Loucy (cell line): ENCODE measurements around the gene EDAR.
A peak's percentile ranks its signal among the peaks of the same experiment; 100 is the strongest.

Source experiments
- H2AFZ ChIP-seq: fragments of 200-600 bp; sonication (generic); 2 replicates; pipeline ENCODE4 v1.6.0; 2016; ENCODE audit warnings: antibody characterized with exemption, mild to moderate bottlenecking, low read length, moderate library complexity
- H3F3A ChIP-seq: fragments of 200-600 bp; 2 replicates; pipeline ENCODE4 v1.6.0; 2016; ENCODE audit warnings: antibody characterized with exemption, low read depth, mild to moderate bottlenecking
- H3K27me3 ChIP-seq: fragments of 200-600 bp; sonication (generic); 2 replicates; pipeline ENCODE4 v1.6.1; 2014; ENCODE audit warnings: low read length, mild to moderate bottlenecking; ENCODE audit not compliant: insufficient read depth, poor library complexity, severe bottlenecking
- H3K36me3 ChIP-seq: fragments of 200-600 bp; sonication (generic); 2 replicates; pipeline ENCODE4 v1.6.1; 2016; ENCODE audit warnings: low read length; ENCODE audit not compliant: insufficient read depth
- H3K4me1 ChIP-seq: fragments of 200-600 bp; sonication (generic); 2 replicates; pipeline ENCODE4 v1.5.1; 2014; ENCODE audit warnings: low read length, mild to moderate bottlenecking; ENCODE audit not compliant: insufficient read depth, poor library complexity, severe bottlenecking
- H3K4me2 ChIP-seq: fragments of 200-600 bp; sonication (generic); 2 replicates; pipeline ENCODE4 v1.6.0; 2014; ENCODE audit warnings: antibody characterized with exemption, low read length, low read depth, mild to moderate bottlenecking; ENCODE audit not compliant: poor library complexity, severe bottlenecking
- H3K4me3 ChIP-seq: fragments of 200-600 bp; sonication (generic); 2 replicates; pipeline ENCODE4 v1.5.1; 2014; ENCODE audit warnings: low read length, mild to moderate bottlenecking, mixed read lengths; ENCODE audit not compliant: poor library complexity, severe bottlenecking
- H3K79me2 ChIP-seq: fragments of 200-600 bp; sonication (generic); 2 replicates; pipeline ENCODE4 v1.6.1; 2014; ENCODE audit warnings: low read length; ENCODE audit not compliant: insufficient read depth
- H3K9ac ChIP-seq: fragments of 200-600 bp; sonication (generic); 2 replicates; pipeline ENCODE4 v1.6.0; 2014; ENCODE audit warnings: mild to moderate bottlenecking, low read depth, low read length, moderate library complexity; ENCODE audit not compliant: poor library complexity, severe bottlenecking
- H3K9me2 ChIP-seq: fragments of 200-600 bp; sonication (generic); replicated peaks from 2 replicates; pipeline ENCODE4 v1.6.1; 2016; ENCODE audit warnings: low read depth, low read length, mixed read lengths
- H3K9me3 ChIP-seq: fragments of 200-600 bp; sonication (generic); 2 replicates; pipeline ENCODE4 v1.6.1; 2014; ENCODE audit warnings: mild to moderate bottlenecking, antibody characterized with exemption, low read length, low read depth; ENCODE audit not compliant: insufficient read depth
- H4K20me1 ChIP-seq: fragments of 200-600 bp; sonication (generic); 2 replicates; pipeline ENCODE4 v1.6.0; 2014; ENCODE audit warnings: antibody characterized with exemption, low read length, mild to moderate bottlenecking; ENCODE audit not compliant: insufficient read depth, poor library complexity, severe bottlenecking
- EZH2phosphoT487 ChIP-seq: fragments of 200-600 bp; IDR thresholded peaks from 2 replicates; pipeline ENCODE4 v1.6.1; 2018; ENCODE audit warnings: antibody characterized with exemption, mild to moderate bottlenecking, moderate library complexity, borderline replicate concordance
- TF ChIP-seq, protein P1 (sequence below): fragments of 200-600 bp; sonication (generic); conservative IDR thresholded peaks from 2 replicates; pipeline ENCODE4 v1.5.1; 2014; ENCODE audit warnings: mild to moderate bottlenecking, antibody characterized with exemption, low read length

The EDAR gene

DNA sequence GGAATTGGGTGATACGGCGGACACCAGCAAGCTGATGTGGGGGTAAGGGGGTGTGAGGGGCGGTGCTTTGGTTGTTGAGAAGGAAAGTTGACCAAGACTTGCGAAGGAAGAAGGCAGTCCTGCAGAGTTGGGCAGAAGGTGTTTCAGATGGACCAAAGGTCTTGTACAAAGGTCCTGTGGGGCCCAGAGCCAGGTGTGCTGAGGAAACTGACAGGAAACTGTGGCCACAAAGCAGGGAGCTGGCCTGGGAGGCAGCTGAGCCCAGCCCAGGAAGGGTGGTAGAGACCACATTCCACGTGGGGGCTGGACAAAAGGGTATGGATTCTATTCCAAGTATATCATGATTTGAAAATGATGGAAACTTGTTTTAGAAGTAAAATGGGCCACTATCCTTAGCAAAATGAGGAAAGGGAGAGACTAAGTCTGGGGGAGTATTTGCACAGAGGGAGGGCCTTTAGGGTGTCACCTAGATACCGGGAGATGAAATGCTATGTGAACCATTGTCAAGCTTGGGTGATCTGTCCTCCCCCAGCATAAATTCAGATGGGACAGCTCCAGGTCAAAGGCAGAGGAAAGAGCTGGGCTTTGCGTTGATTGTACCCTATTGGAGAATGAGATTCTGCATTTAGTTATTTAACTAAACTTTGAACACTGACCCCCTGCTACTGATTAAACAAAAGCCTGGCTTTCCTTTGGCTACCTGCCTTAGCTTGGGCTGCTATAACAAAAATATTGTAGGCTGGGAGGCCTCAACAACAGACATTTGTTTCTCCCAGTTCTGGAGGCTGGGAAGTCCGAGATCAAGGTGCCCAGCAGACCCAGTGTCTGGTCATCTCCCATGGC, 4.3 kb upstream of the EDAR start:
- Histone ChIP-seq H3K9me3 (no peaks in the 10 kb centered on the region), H3K36me3 (no peaks in the 10 kb centered on the region), H3K27me3 (no peaks in the 10 kb centered on the region), H3K4me1 (peaks cover 23% of the 10 kb centered on the region), H3K79me2 (no peaks in the 10 kb centered on the region), H3K4me2 (peak overlapping the region; percentile 36), H3K4me3 (no peak overlapping the region), H3K9me2 (no peaks in the 10 kb centered on the region), H4K20me1 (no peaks in the 10 kb centered on the region), H2AFZ (no peak overlapping the region), H3K9ac (no peak overlapping the region), H3F3A (no peaks in the 10 kb centered on the region)
- TF ChIP-seq, protein P1, sequence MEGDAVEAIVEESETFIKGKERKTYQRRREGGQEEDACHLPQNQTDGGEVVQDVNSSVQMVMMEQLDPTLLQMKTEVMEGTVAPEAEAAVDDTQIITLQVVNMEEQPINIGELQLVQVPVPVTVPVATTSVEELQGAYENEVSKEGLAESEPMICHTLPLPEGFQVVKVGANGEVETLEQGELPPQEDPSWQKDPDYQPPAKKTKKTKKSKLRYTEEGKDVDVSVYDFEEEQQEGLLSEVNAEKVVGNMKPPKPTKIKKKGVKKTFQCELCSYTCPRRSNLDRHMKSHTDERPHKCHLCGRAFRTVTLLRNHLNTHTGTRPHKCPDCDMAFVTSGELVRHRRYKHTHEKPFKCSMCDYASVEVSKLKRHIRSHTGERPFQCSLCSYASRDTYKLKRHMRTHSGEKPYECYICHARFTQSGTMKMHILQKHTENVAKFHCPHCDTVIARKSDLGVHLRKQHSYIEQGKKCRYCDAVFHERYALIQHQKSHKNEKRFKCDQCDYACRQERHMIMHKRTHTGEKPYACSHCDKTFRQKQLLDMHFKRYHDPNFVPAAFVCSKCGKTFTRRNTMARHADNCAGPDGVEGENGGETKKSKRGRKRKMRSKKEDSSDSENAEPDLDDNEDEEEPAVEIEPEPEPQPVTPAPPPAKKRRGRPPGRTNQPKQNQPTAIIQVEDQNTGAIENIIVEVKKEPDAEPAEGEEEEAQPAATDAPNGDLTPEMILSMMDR, result no peak
- no peak for TF ChIP-seq EZH2phosphoT487

DNA sequence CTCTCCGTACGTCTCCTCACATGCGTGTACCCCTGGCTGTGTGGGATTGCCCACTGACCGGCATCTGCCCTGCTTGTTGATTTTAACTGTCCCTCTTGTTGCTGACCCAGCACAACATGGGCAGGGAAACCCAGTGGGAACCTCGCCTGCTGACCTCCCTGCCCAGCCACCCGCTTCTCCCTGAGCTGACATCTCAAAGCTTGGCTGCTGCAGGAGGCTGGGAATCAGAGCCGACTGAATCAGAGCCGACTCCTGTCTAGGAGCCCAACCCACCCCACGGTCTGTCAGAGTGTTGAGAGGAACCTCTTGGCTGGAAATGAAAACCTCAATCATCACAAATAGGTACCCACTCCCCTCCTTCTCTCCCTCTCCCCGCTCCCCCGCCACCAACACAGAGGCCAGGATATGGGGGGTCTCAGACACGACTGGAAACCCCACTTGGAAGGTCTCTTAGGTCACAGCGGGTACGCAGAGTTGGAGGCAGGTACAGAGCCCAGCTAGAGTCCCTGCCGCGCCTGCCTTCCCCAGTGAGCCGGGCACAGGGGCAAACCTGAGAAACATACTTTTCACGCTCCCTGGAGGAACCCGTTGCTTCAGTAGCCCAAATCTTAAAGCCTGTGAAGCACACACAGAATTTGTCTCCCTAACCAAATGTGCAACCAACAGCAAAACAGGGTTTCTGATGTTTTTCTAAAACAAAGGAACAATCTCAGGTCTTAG, 784 bp downstream of the EDAR start:
- H3K9me2 ChIP-seq, result no peaks in the 10 kb centered on the region
- H3K36me3 ChIP-seq, result no peaks in the 10 kb centered on the region
- no peaks in the 10 kb centered on the region for H3K27me3 ChIP-seq
- TF ChIP-seq, protein P1, result no peak
- TF ChIP-seq EZH2phosphoT487, result no peak
- no peaks in the 10 kb centered on the region for H3K79me2 ChIP-seq
- no peaks in the 10 kb centered on the region for H3K9me3 ChIP-seq
- H3K4me1 ChIP-seq, result peaks cover 11% of the 10 kb centered on the region
- H4K20me1 ChIP-seq, result no peaks in the 10 kb centered on the region
- H3K9ac ChIP-seq, result no peak overlapping the region
- H3K4me3 ChIP-seq, result no peak overlapping the region
- H3K4me2 ChIP-seq, result no peak overlapping the region
- no peaks in the 10 kb centered on the region for H3F3A ChIP-seq
- no peak overlapping the region for H2AFZ ChIP-seq

DNA sequence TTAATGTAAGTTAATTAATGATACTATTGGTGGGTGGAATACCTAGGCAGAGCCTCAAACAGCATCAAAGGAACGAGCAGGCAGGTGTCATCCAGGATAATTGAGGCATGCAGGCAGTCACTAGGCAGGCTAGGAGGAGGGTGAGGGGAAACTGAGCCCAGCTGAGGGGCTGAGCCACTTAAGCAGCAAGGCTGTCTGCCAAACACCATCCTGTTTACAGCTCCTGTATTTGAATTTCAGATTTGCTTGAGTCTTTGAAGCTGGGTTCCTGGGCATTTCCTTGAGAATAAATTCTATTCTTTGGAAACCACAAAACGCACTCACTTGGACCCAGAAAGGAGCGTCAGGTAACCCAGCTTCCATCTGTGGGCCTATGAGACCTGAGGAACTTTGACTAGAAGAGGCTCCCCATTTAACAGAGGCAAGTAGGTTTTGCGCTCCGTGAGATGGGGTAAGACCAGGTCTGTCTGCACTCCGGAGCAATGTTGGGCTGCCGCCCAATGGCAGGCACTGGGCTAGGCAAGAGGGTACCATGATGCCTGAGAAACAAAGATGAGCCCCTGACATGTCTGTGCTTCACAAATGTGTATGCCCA, 2.0 kb downstream of the EDAR start:
- H3K9me2 ChIP-seq, result no peaks in the 10 kb centered on the region
- H3K4me1 ChIP-seq, result no peaks in the 10 kb centered on the region
- no peak overlapping the region for H2AFZ ChIP-seq
- no peaks in the 10 kb centered on the region for H4K20me1 ChIP-seq
- H3K9me3 ChIP-seq, result no peaks in the 10 kb centered on the region
- no peaks in the 10 kb centered on the region for H3F3A ChIP-seq
- H3K27me3 ChIP-seq, result no peaks in the 10 kb centered on the region
- no peak overlapping the region for H3K9ac ChIP-seq
- no peak for TF ChIP-seq EZH2phosphoT487
- TF ChIP-seq, protein P1, result no peak
- no peak overlapping the region for H3K4me3 ChIP-seq
- no peak overlapping the region for H3K4me2 ChIP-seq
- H3K79me2 ChIP-seq, result no peaks in the 10 kb centered on the region
- H3K36me3 ChIP-seq, result no peaks in the 10 kb centered on the region
